Measurements from ENCODE around the gene CNOT4.

DNA sequence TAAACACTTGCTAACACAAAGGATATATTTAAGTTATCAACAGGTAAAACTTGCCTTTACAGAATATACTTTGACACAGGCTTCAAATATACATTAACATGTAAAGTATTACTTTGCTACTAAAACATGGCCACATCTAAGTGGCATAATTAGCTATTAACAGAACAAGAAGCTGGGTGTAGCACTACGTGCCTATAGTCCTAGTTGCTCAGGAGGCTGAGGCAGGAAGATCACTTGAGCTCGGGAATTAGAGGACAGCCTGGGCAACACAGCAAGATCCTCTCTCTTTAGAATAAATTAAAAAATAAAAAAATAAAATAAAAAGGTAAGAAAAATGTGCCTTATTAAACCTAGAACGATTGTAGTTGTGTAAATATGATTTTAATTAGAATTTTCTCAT, 106.6 kb downstream of the CNOT4 start:
- TF ChIP-seq CTCF (conservative IDR thresholded peaks at IDR 0.05): no peak
- no peak for TF ChIP-seq ZFX (IDR thresholded peaks at IDR 0.05)
